ENCODE results near the gene PRRC2C.

DNA sequence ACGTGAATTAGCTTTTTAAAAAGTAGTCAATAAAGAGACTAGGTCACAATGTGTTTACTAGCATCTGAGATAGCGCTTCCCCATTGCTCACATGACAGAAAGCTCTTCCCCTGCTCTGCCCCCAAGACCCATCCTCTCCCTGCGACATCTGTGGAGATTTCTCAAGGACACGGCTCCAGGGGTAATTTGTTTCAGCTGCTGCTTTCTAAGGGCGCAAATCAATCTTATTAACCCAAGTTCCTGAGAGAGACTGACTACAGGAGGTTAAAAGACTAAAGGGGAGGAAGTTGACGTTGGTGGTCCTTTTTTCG lies 136.8 kb downstream of the PRRC2C start, which contains the start of gene MYOCOS:
- TF ChIP-seq SMC3 (conservative IDR thresholded peaks at IDR 0.05; ENCODE audit: poor library complexity) (no peak), CTCF (IDR thresholded peaks at IDR 0.05; ENCODE audit: poor library complexity, severe bottlenecking) (no peak), EZH2 (IDR thresholded peaks at IDR 0.05; ENCODE audit: borderline replicate concordance, insufficient read depth, low read length, poor library complexity, severe bottlenecking) (no peak), EP300 (conservative IDR thresholded peaks at IDR 0.05; ENCODE audit: poor library complexity, severe bottlenecking) (no peak), POLR2AphosphoS5 (IDR thresholded peaks at IDR 0.05) (no peak), TAF1 (IDR thresholded peaks at IDR 0.05; ENCODE audit: low read depth) (no peak), MXI1 (conservative IDR thresholded peaks at IDR 0.05; ENCODE audit: poor library complexity, severe bottlenecking) (no peak)
- TF ChIP-seq, protein P1, sequence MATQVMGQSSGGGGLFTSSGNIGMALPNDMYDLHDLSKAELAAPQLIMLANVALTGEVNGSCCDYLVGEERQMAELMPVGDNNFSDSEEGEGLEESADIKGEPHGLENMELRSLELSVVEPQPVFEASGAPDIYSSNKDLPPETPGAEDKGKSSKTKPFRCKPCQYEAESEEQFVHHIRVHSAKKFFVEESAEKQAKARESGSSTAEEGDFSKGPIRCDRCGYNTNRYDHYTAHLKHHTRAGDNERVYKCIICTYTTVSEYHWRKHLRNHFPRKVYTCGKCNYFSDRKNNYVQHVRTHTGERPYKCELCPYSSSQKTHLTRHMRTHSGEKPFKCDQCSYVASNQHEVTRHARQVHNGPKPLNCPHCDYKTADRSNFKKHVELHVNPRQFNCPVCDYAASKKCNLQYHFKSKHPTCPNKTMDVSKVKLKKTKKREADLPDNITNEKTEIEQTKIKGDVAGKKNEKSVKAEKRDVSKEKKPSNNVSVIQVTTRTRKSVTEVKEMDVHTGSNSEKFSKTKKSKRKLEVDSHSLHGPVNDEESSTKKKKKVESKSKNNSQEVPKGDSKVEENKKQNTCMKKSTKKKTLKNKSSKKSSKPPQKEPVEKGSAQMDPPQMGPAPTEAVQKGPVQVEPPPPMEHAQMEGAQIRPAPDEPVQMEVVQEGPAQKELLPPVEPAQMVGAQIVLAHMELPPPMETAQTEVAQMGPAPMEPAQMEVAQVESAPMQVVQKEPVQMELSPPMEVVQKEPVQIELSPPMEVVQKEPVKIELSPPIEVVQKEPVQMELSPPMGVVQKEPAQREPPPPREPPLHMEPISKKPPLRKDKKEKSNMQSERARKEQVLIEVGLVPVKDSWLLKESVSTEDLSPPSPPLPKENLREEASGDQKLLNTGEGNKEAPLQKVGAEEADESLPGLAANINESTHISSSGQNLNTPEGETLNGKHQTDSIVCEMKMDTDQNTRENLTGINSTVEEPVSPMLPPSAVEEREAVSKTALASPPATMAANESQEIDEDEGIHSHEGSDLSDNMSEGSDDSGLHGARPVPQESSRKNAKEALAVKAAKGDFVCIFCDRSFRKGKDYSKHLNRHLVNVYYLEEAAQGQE (IDR thresholded peaks at IDR 0.05; ENCODE audit: borderline replicate concordance), result no peak
